K562 (cell line): ENCODE data around the gene CXCL9.

Experiments used
- EZH2 ChIP-seq: IDR thresholded peaks from 2 replicates; pipeline ENCODE4 v1.6.1; 2012; ENCODE audit warnings: low read depth, mild to moderate bottlenecking, inconsistent platforms, low read length, borderline replicate concordance
- XRCC5 ChIP-seq: fragments of 200-400 bp; formaldehyde crosslinking; IDR thresholded peaks from 2 replicates; pipeline ENCODE4 v1.6.1; 2017; ENCODE audit warnings: low read depth, mild to moderate bottlenecking, low read length
- ZC3H4 ChIP-seq: sonication (generic); formaldehyde crosslinking; IDR thresholded peaks from 2 replicates; pipeline ENCODE4 v1.9.0; 2021; ENCODE audit warnings: missing genetic modification reagents, borderline replicate concordance

GRCh38 chr4:75997946-75998345 is 9.4 kb downstream of the CXCL9 start:
- TF ChIP-seq EZH2 (no peak), ZC3H4 (no peak), XRCC5 (no peak)
